ENCODE measurements around the gene CDC42EP5. TPM values are rescaled to one million over a fixed set of nuclear protein-coding genes. Genes with fewer than 3 reads are reported as not detected.
"Not testable (repeated sequence)": the region's sequence is repeated elsewhere in the genome, so short reads cannot be mapped to it uniquely, and the experiment has no call there.

Gene CDC42EP5
- total RNA-seq, 1 donor from 2014 or later: 124 TPM

DNA sequence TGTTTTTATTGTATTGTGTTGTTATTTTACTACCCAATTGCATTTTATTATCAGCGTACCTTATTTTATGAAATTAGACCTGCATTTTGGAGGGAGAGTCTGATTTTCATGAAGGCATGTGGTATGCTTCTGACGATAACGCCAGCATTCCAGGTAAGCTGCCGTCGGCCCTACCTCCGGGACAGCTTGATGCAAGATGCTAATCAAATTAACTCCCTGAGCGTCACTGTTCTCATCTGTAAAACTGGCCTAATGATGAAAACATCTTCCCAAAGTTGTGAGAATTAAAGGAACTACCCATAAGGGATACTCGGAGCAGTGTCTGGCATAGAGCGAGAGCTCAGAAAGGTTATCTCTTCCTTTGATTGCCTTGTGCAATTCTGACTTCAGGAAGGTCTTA lies 16.7 kb upstream of the CDC42EP5 start:
- no peak for DNase-seq (ENCODE audit: low read depth in 2 of 2)

DNA sequence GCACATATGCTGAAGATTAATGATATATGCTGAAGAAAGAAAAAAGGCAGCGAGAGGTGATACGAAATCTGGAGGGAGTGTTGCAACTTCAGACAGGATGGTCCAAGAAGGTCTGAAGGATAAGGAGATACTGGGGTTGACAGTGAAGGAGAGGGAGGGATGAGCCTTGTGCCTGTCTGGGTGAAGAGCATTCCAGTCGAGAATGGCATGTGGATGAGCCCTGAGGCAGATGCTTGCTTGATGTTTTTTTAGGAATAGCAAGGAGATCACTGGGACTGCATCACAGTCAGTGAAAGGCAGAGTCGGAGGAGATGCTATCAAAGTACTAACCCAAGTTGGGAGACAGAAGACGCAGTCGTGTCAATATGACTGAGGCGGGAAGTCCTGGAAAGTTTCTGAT lies 16.2 kb upstream of the CDC42EP5 start:
- no peak for DNase-seq (ENCODE audit: low read depth in 2 of 2)

DNA sequence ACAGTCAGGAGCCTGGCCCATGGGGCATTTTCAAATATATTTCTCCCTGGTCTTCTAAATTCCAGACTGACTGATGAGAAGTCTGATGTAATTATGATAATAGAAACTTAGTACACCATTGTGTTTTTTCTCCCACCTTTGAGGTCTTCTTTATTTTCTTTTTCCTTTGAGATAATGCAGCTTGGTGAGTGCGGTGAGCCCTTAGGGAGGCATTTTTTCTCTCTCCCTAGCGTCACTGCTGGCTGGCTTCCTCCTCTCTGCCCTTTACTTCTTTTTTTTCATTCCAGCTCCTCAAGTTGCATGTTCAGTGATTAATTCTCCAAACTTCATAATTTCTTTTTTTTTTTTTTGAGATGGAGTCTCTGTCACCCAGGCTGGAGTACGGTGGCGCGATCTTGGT lies 12.8 kb upstream of the CDC42EP5 start:
- no peak for DNase-seq (ENCODE audit: low read depth in 2 of 2)

DNA sequence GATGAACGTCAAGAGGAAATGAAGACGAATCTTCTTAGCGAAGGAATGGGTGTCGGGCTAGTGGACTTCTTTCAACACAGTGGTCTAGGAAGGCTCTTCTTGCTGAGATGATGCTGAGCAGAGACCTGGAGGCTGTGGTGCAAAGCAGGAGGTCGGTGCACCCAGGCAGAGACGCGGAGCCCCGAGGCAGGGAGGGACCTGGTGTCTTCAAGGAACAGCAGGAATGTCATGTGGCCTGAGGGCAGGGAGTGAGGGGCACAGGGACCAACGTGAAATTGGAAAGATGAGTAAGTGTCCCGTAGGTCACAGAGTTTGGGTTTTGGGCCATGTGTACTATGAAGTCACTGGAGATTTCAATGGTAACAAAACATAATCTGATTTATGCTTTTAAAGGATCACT lies 11.4 kb upstream of the CDC42EP5 start:
- no peak for DNase-seq (ENCODE audit: low read depth in 2 of 2)

DNA sequence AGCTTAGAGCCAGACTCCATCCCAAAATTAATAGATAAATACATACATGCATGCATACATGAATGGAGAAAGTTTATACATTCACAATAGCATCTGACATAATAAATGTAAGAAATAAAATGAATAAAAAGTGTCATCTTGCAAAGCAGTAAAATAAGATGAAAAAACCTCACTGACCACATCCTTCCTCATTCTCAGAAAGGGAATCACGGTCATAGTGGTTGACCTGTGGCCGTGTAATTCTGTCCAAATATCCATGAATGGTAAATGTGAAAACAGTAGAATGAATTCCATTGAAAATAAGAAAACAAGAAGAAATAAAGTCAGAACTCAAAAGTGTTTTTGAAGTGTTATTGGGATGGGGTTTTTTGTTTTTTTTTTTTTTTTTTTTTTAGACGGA lies 9.8 kb upstream of the CDC42EP5 start:
- DNase-seq (ENCODE audit: low read depth in 2 of 2): no peak

DNA sequence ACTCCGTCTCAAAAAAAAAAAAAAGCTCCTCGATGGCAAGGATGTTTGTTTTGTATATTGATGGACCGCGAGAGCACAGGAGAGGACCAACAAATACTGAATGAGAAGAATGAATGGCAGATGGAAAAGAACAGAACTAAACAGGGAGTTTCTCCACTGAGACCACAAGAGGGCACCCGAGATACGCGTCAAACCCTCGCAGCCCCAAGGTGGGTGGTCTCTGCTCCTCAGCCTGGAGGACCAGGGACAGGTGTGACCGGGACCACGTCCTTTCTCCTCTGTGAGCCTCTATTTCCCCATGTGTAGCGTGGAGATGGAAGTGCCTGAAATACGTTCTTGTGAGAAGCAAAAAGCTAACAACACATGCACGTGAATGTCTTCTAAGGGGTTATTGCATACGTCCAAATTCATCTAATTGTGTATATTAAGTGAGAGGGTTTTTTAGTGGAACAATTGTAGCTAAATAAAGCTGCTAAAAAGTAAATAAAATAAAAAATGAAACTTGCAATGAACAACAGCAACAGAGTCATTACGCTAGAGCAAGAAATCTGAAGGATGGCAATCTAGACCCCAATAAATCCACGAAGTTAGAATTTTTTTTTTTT lies 8.3 kb upstream of the CDC42EP5 start:
- DNase-seq (ENCODE audit: low read depth in 2 of 2): peak; percentile 56 to 71

DNA sequence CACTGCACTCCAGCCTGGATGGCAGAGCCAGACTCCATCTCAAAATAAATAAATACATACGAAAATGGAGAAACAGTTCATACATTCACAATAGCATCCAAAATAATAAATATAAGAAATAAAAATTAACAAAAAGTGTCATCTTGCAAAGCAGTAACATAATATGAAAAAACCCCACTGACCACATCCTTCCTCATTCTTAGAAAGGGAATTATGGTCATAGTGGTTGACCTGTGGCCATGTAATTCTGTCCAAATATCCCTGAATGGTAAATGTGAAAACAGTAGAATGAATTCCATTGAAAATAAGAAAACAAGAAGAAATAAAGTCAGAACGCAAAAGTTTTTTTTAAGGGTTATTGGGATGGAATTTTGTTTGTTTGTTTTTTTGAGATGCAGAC lies 7.0 kb upstream of the CDC42EP5 start:
- no peak for DNase-seq (ENCODE audit: low read depth in 2 of 2)

DNA sequence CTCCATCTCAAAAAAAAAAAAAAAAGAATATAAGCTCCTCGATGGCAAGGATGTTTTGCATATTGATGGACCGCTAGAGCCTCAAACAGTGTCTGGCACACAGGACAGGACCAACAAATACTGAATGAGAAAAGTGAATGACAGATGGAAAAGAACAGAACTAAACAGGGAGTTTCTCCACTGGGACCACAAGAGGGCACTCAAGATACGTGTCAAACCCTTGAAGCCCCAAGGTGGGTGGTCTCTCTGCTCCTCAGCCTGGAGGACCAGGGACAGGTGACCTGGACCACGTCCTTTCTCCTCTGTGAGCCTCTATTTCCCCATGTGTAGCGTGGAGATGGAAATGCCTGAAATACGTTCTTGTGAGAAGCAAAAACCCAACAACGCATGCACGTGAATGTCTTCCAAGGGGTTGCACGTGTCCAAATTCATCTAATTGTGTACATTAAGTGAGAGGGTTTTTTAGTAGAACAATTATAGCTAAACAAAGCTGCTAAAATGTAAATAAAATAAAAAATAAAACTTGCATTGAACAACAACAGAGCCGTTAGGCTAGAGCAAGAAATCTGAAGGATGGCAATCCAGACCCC lies 5.7 kb upstream of the CDC42EP5 start:
- DNase-seq (ENCODE audit: low read depth in 2 of 2): peak; percentile 66 to 73

DNA sequence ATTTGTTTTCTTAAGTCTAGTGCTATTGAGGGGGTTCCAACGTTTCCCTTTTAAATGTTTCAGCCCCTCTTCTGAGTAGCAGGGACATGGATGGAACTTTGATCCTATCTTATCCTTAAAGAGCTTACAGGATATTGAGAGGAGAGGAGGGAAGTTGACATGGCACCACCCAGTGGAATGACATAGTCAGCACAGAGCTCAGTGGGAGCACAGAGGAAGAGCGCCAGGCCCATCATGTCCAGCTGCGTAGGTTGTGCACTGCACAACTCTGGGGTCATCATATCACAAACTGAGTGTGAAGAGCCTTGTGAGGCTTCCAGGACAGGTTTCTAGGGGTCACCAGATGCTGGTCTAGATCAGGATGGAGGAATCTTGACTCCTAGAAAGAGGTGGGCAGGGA lies 4.6 kb upstream of the CDC42EP5 start:
- no peak for DNase-seq (ENCODE audit: low read depth in 2 of 2)

DNA sequence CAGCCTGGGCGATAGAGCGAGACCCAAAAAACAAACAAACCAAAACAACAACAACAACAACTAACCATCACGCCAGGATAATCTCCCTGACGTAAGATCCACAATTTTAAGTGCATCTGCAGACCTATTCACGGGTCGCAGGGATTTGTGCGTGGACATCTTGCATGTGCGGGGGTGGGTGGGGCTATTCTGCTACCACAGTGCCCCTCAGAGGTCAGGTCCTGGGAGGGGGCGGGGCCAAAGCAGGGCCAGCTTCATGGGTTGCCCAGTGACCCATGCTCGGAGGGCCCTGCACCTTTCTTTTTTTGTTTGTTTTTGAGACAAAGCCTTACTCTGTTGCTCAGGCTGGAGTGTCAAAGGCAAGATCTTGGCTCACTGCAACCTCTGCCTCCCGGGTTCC lies 2.6 kb upstream of the CDC42EP5 start:
- DNase-seq (ENCODE audit: low read depth in 2 of 2): no peak

DNA sequence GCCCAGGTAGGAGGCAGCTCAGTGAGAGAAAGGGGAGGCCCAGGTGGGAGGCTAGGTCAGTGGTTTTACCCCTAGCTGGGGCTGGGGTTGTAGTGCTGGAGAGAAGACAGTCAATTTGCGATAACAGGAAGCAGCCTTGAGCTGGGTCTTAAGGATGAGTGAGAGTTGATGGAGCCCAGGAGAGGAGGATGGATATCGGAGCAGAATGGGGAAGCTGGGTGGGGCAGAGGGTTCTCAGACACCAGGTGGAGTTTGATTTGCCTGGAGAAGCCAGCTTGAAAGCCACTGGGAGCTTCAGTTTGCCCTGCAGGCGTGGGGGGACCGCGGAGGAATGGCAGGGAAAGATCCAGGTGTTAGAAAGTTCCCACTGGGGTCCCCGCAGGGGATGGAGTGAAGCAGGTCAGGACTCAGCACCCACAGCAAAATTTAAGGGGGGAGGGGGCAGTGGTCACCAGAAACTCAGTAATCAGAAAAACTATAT lies 836 bp upstream of the CDC42EP5 start:
- no peak for DNase-seq (ENCODE audit: low read depth in 2 of 2)

DNA sequence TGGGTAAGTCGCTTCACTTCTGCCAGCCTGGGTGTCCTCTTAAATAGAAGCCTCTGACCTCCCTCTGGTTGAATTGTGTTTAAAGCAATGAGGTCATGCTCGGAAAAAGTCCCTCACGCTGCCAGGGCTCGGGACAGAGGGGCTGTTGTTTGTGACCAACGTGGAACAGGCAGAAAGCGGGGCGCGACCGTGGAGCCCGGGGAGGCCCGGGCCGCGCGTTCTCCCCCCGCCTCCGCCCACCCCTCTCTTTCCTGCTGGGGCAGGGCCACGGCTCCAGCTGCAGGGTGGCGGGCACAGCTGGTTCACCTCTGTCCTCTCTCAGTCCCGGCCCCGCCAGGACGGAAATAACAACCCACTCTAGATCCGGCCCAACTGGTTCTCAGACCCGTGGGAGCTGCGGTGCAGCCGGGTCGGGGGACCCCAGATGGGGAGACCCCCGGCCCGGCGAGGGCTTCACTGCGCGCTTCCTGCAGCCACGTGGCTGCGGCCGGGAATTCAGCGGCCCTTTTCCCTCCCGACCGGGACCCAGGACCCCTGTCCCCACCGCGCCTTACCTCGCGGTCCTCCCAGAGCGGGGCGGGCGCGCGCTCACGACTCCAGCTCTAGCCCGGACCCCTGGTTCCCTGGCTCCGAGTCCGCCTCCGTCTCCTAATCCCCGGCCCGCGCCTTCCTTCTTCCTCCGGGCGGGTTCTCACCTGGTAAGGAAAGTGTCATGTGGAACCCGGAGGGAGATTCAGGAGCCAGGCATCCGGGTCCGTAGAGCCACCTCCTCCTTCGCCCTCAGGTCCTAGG lies 1.9 kb downstream of the CDC42EP5 start:
- DNase-seq (ENCODE audit: low read depth in 2 of 2): peak; percentile 68 to 90

DNA sequence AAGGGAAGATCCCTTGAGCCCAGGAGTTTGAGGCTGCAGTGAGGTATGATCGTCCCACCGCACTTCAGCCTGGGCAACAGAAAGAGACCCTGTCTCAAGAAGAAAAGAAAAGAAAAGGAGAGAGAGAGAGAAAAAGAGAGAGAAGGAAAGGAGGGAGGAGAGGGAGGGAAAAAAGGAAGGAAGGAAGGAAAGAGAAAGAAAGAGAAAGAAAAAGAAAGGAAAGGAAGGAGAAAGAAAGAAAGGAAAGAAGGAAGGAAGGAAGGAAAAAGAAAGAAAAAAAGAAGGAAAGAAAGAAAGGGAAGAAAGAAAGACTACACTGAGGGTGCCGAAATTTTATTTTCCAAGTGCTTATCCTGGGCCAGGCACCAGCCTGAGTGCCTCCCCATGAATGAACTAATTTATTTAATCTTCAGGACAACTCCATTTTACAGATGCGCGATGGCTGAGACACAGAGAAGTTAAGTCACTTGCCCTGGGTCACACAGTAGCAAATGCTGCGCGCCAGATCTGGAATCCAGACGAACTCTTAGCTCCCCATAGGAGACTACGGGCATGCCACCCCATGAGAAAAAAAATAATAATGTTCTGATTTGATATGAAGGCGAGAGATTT lies 2.7 kb downstream of the CDC42EP5 start:
- no peak for DNase-seq (ENCODE audit: low read depth in 2 of 2)

DNA sequence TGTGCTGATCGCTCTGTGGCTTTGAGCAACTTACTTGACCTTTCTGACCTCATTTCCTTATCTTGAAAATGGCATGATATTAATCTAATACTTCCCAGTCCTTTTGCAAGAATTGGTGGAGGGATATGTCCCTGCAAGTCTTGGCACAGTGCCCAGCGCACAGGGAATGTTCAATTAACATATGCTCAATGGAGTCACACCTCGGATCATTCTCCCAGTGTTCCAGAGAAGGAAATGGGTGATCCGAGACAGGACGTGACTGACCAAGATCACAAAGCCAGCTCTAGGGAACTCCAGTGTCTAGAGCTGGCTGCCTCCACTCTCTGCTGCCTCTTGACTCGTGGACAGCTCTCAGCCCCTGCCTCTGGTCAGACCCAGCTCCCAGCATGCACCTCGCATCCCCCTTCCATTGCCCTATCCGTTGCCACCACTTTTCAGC lies 3.6 kb downstream of the CDC42EP5 start:
- DNase-seq (ENCODE audit: low read depth in 2 of 2): peak in 1 of 2 donors; percentile 74

DNA sequence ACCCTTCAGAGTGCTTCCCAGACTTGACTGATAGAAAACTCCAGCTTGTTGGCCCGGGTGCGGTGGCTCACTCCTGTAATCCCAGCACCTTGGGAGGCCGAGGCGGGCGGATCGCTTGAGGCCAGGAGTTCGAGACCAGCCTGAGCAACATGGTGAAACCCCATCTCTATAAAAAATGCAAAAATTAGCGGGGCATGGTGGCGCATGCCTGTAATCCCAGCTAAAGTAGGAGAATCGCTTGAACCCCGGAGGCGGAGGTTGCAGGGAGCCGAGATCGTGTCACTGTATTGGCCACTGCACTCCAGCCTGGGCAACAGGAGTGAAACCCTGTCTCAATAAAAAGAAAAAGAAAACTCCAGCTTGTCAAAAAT lies 7.0 kb downstream of the CDC42EP5 start:
- not testable (repeated sequence) for DNase-seq (ENCODE audit: low read depth in 2 of 2)

DNA sequence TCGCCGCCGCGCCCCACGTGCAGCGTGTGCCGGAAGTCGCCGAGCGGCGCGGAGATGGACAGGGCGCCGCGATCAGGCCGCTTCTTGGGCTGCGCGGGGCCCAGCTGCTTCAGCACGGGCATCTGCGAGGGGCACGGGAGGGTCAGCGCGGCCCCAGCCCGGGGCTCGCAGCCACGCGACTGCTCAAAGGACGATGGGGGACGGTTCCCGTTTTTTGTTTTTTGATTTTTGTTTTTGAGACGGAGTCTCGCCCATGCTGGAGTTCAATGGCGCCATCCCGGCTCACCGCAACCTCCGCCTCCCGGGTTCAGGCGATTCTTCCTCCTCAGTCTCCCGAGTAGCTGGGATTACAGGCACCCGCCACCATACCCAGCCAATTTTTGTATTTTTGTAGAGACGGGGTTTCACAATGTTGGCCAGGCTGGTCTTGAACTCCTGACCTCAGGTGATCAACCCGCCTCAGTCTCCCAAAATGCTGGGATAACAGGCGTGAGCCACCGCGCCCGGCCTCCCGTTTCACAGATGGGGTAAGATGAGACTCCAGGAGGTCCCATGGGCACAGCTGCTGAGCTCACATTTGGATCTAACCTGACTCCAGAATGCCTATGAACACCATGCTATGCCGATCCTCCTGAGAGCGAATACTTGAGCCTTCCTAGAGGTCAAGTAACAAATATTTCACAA lies 7.5 kb downstream of the CDC42EP5 start:
- no peak for DNase-seq (ENCODE audit: low read depth in 2 of 2)

DNA sequence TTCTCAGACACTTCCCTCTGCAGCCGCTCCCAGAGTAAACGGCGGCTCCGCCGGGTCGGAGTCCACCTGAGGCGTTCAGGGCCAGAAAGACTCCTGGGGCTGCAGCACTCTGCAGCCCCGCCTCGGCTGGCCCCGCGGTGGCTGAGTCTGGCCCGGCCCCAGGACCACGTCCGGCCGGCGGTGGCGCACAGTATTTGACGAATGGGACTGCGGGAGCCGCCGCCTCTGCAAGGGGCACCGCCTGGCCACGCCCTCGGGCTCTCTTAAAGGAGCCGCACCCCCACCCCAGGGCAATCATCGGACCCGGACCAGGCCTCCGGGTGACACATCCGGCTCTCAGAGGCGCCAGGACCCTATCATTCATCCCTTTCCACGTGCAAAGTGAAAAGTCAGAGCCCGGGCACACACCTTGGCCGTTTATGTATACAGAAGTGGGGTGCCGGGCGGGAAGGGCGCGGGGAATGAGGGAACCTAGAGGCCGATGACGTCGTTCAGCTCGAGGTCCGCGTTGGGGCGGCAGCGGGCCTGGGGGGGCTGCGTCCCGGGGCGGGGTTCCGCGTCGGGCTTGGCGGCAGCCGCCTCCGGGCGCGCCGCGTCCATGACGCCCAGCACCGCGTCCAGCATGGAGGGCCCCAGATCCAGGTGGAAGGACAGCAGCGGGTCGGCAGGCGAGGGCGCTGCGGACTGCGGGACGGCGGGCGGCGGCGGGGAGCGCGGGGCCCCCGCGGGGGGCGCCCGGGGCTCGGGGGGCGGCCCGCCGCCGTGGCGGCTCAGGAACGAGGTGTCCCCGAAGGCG lies 8.3 kb downstream of the CDC42EP5 start:
- peak; percentile 75 to 82 for DNase-seq (ENCODE audit: low read depth in 2 of 2)

DNA sequence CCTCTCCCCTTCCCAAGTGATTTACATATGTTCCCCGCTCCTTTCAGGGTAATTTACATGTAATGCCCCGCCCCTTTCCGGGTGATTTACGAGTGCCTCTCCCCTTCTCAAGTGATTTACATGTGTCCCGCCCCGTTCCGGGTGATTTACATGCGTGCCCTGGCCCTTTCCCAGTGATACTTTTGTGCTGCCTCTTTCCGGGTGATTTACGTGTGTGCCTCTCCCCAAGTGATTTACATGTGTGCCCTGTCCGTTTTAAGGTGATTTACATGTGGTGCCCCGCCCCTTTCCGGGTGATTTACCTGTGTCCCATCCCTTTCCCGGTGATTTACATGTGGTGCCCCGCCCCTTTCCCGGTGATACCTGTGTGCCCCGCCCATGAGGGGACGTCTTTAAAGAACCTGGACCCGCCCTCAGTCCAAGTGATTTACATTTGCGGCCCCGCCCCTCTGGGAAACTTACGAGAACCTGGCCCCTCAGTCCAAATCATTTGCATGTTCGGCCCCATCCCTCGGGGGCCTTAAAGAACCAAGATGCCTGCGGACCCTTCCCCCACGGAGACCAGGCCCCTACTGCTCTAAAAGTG lies 9.0 kb downstream of the CDC42EP5 start:
- peak in 1 of 2 donors; percentile 54 for DNase-seq (ENCODE audit: low read depth in 2 of 2)

DNA sequence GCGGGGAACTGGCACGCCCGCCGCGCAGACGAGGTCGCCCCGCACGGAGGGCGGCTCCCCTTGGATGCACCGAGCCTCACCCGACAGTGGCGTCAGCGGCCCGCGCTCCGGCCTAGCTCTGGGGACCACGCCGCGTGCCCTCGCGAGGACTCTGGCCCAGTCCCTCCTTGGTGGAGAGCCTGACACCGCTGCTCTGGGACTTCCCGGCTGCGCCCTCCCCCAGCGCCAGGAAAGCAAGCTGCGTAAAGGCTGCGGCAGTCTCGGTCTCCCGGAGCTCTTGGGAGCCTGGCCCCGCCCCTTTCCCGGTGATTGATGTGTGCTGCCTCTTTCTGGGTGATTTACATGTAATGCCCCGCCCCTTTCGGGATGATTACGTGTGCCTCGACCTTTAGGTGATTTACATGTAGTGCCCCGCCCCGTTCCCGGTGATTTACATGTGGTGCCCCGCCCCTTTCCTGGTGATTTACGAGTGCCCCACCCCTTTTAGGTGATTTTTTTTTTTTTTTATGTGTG lies 9.5 kb downstream of the CDC42EP5 start, which contains the start of gene LENG9:
Gene LENG9, minus strand, starts transcription at position 248 of the 513 bp plus-strand sequence. CDS start 252 bp downstream, outside the sequence.
- DNase-seq (ENCODE audit: low read depth in 2 of 2): peak; percentile 98 to 99
